RWPE1 (cell line): ENCODE measurements around the gene SLC16A3.

Experiments used
- CTCF ChIA-PET: fragments of 350-600 bp; sonication (Branson Sonifier 250); formaldehyde crosslinking; extraction: SDS; loops from one replicate; lab custom pipeline; 2021; lab: Yijun Ruan, JAX
- POLR2A ChIA-PET: fragments of 400-600 bp; formaldehyde crosslinking; extraction: SDS; loops from one replicate; lab custom pipeline; 2020; ENCODE audit warnings: antibody characterized with exemption; ENCODE audit not compliant: low non-redundant PET; lab: Yijun Ruan, JAX
- DNase-seq: peaks from one replicate; pipeline ENCODE4 v3.0.0; 2012; ENCODE audit warnings: low spot score
- H3K27ac ChIP-seq: fragments of 450-650 bp; 2 replicates; pipeline ENCODE4 v1.5.1; 2017
- CTCF ChIP-seq: fragments of 450-650 bp; conservative IDR thresholded peaks from 2 replicates; pipeline ENCODE4 v1.5.1; 2017; ENCODE audit warnings: low read depth, mild to moderate bottlenecking

SLC16A3 gene

GRCh38 chr17:82287868-82288801 lies 59.3 kb downstream of the SLC16A3 start:
- H3K27ac ChIP-seq = peak overlapping the region; percentile 100
- no peak for TF ChIP-seq CTCF
- ChIA-PET CTCF (no interaction called here), POLR2A (no interaction called here)
- DNase-seq = peak; percentile 73
